Measurements from ENCODE around the gene MBOAT1.
A peak's percentile ranks its signal among the peaks of the same experiment; 100 is the strongest.

- TF ChIP-seq CTCF (IDR thresholded peaks at IDR 0.05) (peak in 2 of 7 experiments; percentile 23 to 33), POLR2A (IDR thresholded peaks at IDR 0.05) (peak; percentile 75 to 85 (median 80))
Observed at GRCh38 chr6:20212392-20213111, at the start of gene MBOAT1.
